Fibroblast of skin of right biceps (primary cell): ENCODE data around the gene TBCK.

Experiments used
- DNase-seq: peaks from one replicate; pipeline ENCODE4 v3.0.0-alpha.2; 2013

Gene TBCK

DNA sequence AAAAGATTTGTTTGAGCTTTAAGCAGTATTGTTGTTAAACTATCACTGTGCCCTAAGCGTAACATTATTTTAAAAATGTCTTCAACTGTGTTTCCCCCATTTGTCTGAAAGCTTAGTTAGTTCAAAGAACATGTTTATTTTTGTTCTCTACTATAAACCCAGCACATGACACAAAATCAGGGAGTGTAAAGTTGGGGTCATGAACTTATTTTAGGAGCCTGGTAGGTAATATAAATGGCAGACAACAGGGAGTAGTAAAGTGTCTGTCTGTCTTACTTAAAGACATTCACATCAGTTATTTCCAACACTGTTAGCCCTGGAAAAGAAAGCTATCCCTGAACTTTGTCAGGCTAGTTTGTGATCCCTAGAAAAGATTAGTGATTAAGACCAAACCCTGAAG is 4.2 kb upstream of the TBCK start:
- DNase-seq, result no peak

DNA sequence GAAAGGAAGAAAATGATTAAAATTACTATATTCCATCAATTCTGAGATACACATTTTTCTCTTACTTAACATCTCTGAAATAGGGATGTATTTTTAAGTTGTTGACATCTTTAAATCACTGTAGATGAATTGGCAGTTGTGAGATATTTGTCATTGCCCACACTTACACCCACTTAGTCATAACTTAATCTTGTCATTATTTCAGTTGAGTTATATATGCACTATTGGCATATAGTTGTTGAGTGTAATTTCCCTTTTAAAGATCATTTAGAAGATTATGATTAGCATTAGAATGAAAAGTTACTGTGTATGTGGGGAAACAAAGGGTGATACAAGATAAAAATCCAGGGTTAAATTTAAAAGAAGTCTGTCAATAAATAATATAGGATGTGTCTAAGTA is 2.5 kb upstream of the TBCK start:
- no peak for DNase-seq

DNA sequence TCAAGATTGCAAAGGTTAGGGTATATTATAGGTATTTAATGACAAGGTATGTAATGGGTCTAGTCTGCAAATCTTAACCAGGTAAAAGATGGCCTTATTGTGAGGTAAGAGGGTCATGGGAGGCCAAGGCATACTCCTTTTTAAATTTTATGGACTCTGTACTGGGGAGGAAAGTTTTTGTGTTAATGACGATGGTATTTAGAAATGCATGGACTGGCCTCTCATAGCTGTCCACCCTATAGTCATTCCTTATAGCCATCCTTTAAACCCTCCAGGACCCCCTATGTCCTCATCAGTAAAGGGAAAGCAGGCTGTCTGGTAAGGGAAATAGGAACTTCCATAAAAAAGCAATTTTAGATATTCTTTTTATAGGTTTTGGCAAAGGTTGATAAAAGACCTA is 1.8 kb upstream of the TBCK start:
- DNase-seq, result no peak

DNA sequence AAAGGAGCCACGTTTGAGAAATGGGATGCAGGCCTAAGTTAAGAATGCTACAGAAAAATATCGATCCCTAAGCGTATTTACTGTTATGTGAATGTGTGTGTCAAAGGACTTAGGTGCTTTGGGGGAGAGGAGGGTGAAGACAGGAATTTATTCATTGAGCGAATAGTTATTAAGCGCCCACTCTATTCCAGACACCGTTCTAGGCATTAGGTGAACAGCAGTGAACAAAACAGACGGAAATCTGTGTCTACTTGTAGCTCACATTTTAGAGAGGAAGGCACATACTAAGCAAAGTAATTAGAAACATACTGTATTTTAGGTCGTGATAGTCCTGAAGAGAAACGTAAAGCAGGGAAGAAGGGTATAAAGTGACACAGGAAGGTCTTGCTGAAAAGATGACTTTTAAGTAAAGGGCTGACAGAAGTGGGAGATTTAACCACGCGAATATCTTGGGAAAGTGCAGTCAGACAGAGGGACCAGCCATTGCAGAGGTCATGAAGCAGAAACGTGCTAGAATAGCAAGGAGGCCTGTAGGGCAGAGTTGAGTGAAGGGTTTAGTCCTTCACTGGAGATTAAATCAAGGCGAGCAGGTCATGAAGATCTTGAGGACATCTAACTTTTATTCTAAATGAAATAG is 882 bp upstream of the TBCK start:
- no peak for DNase-seq

DNA sequence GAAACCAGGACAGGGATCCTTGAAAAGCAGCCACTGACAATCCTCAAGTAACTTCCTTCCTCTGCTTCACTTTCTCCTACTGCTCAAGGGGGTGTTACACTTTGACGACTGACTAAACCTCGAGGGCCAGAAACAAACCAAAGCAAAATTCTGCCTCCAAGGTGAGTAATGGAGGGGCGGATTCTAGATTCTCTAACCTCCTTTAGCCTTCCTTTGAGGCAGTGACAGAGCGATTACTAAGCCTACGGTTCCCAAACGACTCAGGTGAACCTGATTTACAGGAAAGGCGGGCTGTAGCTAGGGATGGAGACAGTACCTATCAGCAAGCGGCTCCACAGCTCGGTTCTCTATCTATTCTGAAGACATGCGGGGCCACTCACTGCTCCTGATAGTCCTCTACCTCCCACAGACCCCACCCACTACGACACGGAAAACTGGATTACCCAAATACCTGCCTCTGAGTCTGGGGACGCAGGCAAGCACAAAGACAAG is 487 bp downstream of the TBCK start:
- DNase-seq, result peak; percentile 60

DNA sequence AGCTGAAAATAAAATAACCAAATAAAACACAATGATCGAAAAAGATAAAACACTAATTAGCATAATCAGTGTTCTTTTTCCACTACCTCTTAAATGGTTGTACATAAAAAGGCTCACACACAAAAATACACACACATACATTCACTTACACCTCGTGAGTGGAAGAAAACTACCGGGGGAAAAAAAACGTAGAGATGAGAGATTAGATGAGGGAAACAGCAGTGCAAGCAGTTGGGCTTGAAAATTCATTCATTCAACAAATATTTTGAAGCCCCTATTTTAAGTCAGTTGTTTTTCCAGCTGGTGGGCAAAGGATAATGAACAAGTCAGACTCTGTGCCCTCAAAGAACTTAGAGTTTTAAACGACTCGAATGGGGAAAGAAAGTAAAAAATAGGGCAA is 1.0 kb downstream of the TBCK start:
- DNase-seq, result no peak

DNA sequence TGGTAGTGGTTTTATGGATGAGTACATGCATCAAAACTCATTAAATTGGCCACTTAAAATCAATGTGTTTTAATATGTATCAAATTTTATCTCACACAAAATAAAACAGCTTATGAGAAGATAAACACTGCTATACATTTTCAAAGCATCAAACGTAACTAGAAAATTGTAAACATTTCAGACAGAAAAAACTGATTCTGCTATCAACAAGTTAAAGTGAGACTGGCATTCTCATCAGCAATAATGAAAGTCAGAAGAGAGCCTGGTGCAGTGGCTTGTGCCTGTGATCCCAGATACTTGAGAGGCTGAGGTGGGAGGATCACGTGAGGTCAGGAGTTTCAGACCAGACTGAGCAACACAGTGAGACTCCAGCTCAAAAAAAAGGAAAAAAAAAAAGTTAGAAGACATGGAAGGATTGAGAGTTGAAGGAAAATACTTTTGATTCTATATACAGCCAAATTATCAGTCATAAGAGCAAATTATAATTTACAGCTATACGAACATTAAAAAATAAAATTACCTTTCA is 2.9 kb downstream of the TBCK start:
- DNase-seq, result peak; percentile 12

DNA sequence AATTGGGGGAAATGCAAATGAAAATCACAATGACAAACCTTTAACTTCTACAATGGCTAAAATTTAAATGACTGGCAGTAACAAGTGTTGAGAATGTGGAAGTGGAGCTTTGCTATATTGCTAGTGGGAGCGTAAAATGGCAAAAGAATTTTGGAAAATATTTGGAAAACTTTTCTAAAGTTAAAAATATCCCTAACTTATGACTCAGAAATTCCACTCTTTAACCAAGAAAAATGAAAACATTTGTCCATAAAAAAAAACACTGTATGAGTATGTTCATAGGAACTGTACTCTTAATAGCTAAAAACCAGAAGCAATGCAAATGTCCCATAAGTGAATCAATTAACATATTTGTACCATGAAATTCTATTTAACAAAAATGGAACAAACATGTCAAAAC is 3.6 kb downstream of the TBCK start:
- DNase-seq, result peak; percentile 83

DNA sequence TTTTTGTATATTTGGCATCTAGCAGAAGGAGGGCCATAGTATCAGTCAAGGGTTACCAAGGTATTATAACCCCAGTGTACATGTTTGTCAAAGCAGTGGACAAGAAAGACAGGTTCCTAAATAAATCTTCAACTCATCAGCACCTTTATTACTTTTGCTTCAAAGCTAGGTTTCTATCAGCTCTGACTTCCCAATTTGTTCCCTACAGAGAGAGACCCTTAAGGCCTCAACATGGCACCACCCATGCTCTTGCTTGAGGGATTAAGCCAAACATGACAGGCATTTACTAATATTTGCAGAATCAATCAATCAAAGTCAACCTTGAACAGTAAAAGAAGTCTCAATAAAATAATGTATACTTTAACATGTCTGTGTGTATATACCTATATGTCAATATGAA is 9.4 kb downstream of the TBCK start:
- DNase-seq, result no peak

DNA sequence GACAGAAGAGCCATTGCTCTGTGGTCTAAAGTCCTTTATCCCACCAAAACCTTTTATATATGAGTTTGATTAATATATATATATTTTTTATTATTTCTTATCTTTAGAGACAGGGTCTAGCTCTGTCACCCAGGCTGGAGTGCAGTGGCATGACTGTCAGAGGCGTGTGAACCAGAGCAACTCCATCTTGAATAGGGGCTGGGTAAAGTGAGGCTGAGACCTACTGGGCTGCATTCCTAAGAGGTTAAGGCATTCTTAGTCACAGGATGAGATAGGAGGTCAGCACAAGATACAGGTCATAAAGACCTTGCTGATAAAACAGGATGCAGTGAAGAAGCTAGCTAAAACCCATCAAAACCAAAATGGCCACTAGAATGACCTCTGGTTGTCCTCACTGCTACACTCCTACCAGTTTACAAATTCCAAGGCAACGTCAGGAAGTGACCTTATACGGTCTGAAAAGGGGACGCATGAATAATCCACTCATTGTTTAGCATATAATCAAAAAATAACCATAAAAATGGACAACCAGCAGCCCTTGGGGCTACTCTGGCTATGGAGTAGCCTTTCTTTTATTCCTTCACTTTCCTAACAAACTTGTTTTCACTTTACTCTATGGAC is 10.5 kb downstream of the TBCK start:
- no peak for DNase-seq

DNA sequence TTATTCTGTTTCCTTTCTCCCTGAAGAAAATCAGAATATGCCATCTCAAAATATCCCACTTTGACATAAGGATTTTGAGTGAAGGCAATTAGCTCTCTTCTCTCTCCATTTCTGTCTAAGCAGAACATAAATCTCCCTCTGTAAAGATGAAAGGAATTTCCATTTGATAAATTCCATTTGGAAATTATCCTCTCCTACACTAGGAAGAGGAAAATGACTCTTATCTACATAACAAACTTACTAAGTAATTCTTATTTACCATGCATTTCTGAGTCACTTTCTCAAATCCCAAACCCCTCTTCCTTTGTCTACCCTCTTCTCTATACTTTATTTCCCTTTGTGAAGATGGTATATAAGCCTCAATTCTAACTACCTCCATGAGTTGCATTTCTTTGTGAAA is 11.4 kb downstream of the TBCK start:
- peak; percentile 8 for DNase-seq

DNA sequence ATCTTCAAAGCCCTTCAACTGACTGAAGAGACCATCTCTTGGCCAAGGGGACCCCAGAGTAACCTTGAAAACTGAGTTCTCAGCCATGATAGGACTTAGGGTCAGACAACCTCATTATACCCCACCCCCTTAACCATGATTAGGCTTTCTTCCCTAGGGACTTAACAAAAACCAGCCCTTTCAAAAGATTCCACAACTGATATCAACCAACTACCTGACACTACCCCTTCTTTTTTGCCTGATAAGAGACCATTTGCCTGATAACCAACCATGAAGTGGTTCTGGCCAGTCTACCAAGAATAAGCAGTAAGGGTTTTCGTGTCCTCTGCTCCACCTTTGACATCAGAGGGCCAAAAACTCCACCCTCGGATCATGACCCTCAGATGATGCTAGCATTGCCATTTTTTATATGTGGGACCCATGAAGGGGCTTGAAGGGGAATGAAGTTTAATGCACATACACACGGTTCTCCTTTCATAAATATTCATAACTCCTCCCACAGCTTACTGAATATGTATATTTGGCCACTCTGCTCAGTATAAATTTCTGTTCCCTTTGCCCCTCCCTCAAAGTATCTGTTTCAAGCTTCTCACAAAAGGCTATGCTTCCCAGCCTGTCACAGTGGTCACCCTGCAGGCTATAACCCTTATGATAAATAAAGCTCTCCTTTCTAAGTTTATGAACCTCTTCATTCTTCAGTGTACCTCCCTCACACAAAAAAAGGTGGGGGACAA is 12.3 kb downstream of the TBCK start:
- DNase-seq, result no peak

DNA sequence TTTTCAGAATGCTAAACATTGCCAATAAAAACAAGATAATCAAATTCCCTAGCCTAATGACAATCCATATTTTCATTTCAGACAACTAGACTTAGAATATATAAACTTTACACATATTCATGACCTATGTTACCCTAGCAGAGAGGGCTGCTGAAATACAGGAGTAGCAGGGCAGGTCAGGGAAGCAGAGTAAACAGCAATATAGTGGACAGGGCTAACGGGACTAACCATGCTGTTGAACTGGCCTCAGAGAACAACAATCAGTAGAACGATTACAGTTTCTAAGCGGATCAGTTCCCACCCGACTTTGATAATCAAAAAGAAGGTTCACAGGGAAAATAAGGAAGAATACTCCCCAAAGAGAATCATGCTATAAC is 14.0 kb downstream of the TBCK start:
- no peak for DNase-seq

DNA sequence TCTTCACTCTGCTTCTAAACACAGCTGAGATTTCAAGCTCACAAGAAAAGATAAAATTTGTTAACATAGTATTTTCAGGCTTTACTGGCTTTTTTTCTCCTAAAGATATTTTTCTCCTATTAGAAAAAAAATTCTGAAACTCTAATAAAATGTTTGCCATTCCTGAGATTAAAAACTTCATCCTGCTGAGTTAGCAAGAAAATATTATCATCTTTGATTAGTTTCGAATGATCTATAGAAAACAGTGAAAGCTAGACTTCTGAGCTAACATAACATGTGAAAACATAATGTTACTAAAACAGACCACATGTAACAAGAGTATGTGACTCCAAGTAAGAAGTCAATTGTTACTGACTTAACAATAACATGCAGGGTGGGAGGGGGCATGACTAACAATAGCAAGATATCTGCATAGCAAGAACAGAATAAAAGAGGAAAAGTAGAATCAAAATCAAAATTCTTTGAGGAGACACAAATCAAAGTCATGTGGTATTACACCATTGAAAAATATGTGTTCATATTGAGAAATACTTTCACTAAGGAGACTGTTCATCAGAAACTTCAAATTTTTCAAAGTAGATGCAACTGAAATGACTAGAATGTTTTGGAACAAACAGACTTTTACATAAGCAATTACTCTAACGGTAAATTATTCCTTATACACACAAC is 14.5 kb downstream of the TBCK start:
- peak; percentile 50 for DNase-seq

DNA sequence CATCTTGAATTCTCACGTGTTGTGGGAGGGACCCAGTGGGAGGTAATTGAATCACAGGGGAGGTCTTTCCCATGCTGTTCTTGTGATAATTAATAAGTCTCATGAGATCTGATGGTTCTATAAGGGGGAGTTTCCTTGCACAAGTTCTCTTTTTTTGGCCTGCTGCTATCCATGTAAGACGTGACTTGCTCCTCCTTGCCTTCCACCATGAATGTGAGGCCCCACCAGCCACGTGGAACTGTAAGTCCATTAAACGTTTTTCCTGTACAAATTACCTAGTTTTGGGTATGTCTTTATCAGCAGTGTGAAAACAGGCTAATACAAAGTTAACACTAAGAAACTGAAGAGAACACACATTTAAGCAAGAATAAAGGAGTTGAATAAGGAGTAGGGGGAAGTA is 16.0 kb downstream of the TBCK start:
- no peak for DNase-seq

DNA sequence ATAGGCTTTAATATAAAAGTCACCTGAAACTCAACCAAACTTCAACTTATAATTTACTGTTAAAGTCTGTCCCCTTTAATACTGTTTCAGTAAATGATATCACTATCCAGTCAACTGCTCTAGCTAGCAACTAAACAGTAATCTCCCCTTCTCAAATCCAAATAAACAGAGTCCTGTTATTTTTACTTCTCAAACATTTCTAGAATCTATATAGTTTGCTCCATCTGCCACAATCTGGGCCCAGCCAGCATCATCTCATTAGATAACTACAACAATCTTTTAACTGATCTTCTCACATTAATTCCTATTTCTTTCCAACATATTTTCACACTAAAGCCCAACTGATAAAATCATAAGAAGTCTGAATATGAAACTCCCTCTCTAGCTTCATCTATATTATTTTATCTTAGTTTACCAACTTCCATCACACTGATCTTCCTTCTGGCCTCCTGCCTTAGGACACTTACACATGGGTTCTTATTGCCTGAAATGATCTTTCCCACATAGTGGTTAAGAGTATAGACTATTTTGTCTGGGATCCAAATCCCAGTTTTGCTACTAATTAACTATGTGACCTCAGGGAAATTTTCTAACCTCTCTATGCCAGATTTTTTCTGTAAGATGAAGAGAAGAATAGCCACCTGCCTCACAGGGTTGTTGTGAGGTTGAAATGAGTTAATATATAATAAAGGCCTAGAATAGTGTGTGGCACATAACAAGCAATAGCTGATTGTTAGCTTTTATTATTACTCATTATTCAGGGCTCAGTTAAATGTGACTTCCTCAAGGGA is 18.6 kb downstream of the TBCK start:
- DNase-seq, result no peak

DNA sequence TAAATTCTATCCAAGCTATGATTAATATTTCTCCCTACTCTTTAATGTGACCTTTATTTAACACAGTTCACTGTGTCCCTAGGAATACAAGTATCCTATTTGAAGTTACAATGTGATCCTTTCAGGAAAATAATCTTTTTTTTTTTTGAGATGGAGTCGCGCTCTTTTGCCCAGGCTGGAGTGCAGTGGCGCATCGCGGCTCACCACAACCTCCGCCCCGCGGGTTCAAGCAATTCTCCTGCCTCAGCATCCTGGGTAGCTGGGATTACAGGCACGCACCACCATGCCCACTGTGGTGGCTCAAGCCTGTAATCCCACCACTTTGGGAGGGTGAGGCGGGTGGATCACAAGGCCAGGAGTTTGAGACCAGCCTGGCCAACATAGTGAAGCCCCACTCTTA is 21.9 kb downstream of the TBCK start:
- no peak for DNase-seq

DNA sequence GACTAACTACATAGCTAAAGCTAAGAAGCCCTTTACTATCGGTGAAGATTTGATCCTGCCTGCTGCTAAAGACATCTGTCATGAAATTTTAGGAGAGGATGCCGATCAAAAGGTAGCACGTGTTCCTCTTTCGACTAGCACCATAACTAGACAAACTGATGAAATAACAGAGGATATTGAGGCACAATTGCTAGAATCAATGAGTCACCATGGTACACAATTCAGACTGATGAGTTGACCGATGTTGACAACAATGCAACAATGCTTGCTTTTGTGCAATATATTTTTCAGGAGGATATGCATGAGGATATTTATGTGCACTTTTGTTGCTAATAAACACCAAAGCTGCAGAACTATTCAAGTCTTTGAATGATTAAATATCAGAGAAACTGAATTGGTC is 24.3 kb downstream of the TBCK start:
- DNase-seq, result no peak

DNA sequence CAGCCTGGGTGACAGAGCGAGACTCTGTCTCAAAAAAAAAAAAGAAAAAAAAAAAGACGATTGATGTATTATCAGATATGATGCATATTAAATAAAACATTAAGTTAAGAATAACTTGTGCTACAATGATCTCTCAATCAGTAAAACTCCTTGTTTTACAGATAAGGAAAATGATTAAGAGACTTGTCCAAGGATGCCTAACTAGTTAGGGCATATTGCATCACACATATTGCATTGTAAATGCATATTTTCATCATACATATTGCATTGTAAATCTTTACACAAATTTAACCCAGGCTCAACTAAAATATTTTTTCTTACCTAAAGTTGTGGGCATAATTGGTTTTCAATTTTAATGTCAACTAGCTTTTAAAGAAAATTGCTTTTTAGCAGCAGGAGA is 26.3 kb downstream of the TBCK start:
- no peak for DNase-seq

DNA sequence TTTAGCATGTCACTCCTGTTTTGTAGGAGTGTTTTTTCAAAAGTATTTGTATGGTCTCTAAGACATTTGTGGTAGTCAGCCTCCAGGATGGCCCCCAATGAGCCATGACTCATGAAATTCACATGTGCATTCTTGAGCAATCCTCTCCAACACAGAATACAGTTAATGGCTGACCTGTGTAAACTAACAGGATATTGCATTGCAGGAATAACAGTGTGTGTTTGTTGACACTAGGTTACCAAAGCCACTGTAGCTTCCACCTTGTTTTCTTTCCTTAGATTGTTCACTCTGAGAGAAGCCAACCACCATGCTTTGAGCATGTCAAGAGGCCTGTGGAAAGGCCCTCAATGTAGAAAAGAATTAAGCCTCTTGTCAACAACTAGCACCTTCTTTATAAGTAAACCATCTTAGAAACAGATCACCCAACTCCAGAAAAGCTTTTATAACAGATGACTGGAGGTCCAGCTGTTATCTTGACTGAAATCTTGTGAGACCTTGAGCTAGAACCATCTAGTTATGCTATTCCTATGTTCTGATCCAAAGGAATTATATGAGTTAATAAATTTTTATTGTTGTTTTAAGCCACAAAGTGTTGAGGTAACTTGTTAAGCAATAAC is 28.5 kb downstream of the TBCK start:
- DNase-seq, result peak; percentile 90

DNA sequence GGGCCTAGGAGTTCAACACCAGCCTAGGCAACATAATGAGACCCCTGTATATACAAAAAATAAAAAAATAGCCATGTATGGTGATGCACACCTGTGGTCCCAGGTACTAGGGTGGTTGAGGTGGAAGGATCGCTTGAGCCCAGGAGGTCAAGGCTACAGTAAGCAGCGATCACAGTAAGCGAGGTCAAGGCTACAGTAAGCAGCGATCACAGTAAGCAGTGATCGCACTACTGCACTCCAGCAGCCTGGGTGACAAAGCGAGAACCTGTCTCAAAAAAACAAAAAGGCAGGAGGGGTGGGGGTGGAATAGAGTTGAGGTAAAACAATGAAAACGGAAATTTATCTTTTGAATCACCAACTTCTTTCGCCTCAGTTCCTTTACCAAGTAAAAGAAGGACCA is 29.4 kb downstream of the TBCK start:
- no peak for DNase-seq

DNA sequence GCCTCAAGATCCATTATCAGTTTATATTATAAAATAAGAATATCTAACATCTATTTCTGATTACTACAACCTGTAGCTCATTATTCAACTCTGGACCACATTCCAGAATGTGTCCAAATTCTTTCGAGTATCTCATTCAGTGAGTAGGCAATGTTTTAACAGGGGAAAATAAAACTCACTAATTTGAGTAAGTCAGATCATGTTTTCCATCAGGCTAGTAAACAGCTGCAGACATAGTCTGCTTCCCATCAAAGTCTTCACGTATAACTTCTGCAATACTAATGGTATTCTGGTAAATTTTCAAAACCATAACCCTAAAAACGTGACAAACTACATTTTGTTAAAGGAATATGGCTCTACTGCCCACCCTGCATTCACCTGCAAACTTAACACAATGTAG is 31.8 kb downstream of the TBCK start:
- no peak for DNase-seq
